Activated CD4-positive, alpha-beta T cell treated with anti-CD3 and anti-CD28 coated beads for 1 hour (primary cell): ENCODE measurements around the gene CACNA2D3.

Source experiments
- DNase-seq: peaks from one replicate; pipeline ENCODE4 v3.0.0-alpha.2; 2020

Gene CACNA2D3

DNA sequence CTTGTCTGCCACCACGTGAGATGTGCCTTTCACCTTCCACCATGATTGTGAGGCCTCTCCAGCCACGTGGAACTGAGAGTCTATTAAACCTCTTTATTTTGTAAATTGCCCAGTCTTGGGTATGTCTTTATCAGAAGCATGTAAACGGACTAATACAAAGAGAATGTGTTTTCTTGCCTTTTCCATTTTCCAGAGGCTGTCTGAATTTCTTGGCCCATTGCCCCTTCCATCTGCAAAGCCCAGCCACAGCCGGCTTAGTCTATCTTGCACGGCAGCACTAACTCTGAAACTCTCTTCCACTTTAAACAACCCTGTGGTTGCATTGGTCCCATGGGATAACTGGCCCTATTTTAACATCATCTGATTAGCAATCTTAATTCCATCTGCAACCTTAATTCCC is 590.2 kb downstream of the CACNA2D3 start:
- DNase-seq: no peak

DNA sequence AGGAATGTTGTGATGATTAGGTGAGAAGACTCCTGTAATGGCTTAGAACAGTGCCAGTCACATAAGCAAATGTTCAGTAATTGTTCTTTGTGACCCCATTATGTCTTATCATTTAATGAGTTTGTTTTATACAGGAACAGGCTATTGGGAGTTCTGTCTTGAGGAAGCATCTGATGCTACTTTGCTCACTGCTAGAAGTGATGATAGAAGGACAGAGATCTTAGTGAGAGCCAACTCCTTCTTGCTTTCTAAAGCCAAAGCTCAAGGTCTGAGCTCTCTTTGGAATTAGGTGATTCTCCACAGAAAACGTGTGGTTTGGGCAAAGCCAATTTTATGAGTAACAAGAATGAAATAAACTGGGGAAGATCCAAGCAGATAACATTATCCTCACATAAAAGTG is 590.7 kb downstream of the CACNA2D3 start:
- no peak for DNase-seq

DNA sequence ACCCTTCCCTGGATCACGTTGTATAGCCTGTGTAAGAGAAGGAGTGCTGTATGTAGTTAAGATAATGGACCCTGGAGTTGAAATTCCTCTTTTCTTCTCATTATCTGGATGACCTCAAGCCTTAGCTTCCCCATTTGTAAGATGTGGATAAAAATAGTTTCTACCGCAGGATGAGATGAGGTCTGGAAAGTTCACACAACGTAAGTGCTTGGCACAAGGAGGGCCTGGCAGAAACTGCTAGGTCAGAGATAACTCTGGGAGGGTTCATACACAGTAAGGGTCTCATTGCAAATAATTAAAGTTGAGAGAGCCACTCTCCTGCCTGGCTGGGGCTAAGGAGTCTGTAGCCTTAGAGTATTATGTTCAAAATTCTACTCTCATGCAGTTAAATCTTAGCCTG is 591.1 kb downstream of the CACNA2D3 start:
- DNase-seq: no peak

DNA sequence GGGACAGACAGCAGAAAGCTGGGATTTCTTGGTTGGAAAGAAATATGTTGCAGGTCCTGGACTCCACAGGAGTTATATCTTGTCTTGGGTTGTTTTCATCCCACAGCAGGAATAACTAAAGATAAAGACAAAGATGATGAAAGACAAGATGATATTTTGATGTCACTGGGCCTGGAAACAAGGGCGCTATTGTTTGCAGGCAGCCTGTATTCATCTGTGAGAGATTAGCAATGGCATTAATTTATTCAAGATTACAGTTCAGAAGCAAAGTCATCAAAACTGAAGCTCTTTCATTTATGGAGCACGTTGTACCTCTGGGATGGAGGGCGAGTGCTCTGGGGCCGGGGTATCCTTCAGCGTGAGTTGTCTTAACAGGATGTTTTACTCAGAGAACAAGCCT is 591.7 kb downstream of the CACNA2D3 start:
- no peak for DNase-seq

DNA sequence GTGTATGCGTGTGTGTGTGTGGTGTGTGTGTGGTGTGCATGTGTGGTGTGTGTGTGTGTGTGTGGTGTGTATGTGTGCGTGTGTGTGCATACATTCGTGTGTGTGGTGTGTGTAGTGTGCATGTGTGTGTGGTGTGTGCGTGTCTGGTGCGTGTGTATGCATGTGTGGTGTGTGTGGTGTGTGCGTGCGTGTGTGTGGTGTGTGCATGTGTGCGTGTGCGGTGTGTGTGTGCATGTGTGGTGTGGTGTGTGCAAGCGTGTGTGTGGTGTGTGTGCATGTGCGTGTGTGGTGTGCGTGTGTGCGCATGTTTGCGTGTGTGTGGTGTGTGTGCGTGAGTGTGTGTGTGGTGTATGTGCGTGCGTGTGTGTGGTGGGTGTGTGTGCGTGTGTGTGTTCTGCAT is 595.2 kb downstream of the CACNA2D3 start:
- DNase-seq: no peak

DNA sequence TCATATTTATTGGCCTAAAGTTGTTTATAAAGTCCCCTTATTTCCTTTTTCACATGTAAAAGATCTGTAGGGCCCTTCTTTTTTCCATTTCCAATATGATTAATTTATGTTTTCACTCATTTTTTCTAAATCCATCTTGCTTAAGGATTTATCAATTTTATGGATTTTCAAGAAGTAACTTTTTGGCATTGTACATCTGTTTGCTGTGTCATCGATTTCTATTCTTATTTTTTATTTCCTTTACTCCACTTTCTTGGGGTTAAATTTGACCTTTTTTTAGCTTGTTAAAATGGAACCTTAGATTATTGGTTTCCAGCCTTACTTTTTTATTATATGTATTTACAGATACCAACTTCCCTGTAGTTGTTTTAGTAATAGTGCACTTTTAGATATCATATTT is 597.6 kb downstream of the CACNA2D3 start:
- no peak for DNase-seq

DNA sequence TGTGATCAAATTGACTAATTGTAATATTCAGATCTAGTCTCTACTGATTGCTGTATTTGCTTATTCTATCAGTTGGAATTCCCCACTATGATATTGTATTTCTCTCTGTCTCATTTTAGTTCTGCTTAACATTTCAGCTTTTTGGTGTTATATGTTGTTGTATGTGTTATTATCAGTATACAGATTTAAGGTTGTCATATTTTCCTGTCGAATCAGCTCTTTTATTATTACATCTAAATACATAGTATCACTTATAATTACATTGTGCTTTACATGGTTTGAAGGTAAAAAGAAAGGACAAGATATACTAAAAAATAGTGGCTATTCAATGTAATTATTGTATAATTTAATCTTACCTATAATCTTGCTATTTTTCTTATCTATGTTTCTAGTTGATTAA is 598.3 kb downstream of the CACNA2D3 start:
- DNase-seq: no peak

DNA sequence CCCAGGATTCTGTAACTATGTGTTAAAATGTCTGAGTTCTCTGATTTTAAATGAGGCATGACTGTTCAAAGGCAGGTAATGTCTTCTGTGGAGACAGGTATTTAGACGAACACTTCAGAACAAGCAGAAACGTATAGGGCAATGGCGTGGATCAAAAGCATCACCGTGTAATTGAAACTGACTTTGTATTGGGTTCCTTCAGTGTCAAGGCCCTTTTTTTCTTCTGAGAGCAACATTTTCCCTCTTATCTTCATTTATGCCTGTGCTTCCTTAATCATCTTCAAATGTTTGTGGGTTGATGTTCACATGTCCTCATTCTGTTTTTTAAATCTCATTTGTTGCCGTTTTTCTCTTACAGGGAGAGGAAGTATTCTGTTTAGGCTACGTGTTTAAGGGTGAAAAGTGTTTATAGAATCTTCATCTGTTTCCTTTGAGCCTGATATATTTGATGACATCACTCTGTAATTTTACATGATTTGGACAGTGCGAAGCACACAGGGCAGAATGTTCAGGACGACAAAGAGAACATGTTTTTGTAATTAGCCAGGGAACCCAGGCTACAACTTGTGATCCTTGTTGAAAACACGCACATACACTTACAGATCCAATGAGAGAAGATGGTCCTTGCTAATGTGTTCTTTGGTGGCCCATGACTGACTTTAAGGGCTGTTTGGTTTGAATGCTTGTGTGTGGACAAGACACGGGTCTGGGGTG is 609.5 kb downstream of the CACNA2D3 start:
- no peak for DNase-seq

DNA sequence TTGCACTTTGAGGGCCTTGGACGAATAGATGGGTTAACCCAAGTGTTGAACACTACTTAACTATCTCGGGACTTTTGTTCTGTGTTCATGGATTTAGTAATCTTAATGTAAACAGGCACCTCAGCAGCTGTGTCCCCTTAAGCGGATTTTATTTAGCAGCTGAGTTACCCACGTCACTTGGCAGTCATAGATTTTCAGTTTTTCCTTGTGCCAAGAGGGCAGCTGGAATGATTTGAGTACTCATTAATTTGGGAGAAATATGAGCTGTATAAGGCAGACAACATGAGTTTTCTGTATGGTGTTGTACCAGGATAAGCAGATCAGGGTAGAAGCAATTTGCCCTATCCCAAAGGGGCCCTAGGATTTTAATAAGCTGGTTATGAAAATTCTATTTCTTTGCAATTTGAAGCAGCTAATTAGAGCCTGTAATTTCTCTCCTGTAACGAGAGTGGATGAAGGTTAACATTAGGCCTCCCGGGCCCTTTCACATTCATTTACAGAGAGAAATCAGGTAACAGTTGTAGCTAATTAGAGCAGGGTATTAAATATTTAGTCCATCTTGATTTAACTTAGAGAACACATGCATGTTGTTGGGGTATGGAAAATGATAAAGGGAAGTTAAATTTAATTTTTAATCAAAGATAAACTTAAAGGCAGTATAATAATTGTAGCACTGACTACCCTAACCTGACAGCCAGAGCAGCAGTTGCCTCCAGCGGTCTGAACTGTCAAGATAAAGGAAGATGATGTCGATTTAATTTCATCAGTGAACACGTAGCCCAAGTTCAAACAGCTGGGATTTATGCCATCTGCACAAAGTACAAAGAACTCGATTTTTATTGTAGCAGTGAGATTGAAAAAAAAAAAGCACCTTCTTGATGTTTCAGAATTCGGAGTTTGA is 611.0 kb downstream of the CACNA2D3 start:
- DNase-seq: no peak

DNA sequence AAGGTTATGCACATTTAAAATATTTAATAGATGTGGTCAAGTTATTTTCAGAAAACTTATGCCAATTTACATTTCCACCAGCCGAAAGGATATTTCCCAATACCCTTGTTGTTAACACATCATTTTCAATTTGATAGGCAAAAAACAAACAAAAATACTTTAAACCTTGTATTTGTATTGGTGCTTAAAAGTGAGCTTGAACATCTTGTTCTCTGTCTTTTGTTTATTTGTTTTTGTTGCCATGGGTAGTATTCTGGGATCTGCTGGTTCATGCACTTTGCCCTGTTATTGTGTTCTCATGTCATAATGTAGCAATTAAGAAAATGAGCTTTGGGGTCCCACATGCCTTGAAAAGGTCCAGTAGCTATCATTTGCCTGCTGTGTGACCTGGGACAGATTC is 614.1 kb downstream of the CACNA2D3 start:
- no peak for DNase-seq

DNA sequence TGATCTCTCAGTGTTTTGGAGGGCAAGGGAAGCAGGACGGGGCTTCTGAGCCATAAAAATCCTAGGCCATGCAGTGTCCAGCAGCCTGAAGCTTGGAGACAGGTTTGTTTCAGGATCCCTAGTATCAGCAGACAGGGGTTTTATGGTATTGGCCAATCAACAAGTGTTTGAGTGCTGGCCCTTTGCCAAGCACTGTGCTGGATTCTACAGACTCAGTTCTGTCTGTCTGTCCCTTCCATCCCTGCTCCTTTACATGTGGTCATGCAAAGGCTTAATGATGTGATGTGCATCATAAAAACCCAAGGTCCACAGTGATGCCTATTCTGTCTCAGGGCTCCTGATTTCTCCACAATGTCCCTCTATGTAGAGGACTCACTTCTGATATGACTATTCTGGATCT is 621.4 kb downstream of the CACNA2D3 start:
- no peak for DNase-seq

DNA sequence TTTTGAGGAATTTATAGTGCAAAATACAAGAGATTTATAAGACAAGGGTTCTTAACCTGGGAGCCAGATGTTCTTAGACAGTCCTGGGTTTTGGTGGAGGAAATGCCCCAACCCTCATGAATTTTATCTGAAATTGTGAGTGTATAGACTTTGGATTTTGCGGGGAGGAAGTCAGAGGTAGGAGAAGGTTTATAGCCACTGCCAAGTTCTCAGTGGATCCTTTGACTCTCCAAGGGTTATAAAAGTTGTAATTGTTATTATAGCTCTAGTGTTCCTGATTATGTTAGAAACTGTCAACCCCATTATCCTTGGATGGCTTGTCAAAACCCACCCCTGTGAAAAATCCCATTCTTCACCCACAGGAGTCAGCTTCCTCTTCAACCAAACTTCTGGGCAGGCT is 621.9 kb downstream of the CACNA2D3 start:
- no peak for DNase-seq

DNA sequence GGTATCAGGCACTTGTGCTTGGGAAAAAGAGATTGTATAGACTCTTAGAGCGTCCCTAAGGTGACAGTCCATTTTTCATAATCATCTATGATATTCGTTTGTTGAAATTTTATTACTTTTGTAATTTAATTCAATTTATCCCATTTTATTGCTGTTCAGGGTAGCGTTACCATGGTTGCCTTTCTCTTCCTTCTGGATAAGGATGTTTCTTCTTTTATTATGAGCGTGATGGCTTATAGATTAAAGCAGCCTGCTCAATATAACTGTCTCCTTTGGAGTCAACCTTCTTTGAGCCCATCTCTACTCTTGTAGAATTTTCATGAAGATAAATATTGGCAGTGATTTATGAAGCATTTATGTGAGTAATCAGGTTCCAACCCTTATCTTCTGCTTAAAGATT is 623.5 kb downstream of the CACNA2D3 start:
- DNase-seq: no peak

DNA sequence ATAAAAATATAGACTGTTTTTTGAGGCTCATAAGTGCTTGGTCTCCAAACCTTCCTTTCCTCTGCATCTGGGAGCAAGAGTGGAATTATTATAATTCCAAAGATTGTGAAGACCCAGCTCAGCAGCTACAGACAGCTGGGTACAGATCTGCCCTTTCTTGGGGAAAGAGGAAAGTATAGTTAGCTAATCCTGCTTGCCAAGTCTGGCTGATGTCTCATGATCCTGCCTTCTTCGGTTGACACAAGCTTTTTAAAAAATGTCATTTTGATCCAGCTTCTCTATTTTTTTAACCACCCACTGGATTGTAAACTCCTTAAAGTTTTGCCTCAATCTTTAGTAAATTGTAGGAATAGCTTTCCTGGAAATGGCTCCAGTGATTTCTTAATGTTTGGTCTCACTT is 624.4 kb downstream of the CACNA2D3 start:
- no peak for DNase-seq

DNA sequence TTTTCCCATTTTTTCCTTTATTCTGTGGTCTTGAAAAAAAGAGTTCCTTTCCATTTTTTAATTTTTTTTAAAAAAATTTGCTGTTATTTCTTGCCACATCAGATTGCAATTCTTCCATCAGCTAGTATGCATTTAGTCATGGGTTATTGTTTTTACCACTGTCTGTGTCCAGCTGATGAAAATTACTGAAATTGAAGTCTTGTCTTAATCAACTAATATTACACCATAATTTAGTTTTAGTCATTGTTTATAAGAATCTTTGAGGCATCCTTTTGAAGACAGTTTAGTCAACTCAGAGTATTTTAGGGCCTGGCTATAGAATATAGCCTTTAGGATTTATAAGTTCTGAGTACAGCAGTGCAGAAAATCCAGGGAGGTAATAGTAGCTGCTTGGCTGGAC is 633.4 kb downstream of the CACNA2D3 start:
- no peak for DNase-seq

DNA sequence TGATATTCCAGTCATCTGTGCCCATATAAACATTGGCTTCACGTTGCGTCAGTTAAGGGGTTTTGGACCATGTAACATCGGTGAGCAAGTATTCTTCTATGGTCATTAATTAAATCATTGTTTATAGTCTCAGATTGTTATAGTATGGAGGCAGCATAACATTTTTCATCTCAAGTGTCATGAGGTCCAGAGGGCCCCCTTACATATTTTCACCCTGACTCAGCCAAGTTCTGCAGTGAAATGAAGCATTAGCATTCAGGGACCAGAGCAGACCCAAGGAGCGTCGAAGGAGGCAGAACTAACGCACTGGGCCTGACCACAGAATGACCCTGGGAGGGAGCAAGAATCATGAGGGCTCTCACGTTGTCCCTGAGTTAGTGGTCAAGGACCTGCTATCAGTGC is 634.0 kb downstream of the CACNA2D3 start:
- DNase-seq: no peak

DNA sequence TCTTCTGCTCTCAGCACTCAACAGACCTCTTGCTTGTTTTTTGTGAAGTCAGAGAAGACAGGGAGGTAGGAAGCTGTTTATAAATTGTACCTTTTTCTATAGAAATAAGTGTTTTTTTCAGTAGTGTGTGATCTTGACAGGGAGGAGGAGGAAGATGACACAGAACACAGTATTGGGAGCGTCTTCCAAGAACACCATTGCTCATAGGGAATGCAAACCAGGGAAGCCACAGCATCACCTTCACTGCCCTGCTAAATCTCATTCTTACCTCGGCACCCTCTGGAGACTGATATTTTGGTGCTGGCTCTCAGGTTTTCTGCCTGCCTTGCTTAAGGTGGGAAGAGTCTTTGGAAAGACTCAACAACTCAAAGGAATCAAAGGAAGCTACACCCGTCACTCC is 636.1 kb downstream of the CACNA2D3 start:
- DNase-seq: no peak

DNA sequence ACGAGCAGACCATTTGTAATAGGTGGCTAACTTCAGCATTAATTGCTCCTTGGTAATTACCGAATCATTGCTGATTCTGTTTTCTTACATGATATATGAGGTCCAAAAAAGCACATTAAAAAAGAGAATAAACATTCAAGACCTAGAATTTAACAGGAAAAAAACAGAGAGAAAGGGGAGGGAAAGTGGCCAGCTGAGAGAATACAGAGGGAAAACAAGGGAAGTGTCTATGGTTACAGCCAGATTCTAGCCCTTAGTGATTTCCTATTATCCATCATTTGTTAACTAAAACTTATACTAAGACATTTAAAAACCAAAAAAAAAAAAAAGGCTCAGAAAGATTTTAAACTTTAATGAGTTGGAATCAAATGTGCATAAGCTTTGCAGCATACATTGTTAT is 636.8 kb downstream of the CACNA2D3 start:
- no peak for DNase-seq

DNA sequence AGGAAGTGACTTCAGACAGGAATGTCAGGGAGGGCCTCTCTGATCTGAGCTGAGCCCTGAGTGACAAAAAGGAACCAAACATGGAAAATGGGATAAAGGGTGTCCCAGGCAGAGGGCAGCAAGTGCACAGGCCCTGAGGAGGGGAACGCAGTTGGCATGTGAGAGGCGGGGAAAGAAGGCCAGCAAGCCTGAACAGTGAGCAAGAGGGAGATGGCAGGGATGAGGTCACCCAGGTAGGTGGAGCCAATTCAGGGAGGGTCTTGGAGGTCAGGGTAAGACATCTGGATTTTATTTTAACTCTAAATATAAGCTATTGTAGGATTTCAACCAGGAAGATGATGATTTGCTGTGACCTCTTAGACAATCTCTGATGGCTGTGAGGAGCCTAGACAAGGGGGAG is 637.8 kb downstream of the CACNA2D3 start:
- DNase-seq: no peak

DNA sequence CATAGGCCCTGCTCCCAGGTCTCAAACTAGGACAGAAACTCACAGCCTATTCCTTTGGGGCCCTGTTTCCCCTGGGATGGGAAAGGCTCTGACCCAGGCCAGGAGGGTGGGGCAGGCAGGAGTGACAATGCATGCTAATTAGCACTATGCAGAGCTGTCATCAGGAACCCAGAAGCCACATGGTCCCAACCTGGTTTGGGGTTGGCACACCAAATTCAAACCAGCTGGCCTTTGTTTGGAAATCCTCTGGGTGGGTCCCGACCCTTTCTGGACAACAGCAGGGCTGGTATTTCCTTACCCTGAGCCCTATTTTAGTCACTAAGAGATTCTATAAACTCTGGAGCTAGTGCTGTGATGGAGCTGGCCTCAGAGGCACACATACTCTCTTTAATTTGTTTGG is 639.3 kb downstream of the CACNA2D3 start:
- no peak for DNase-seq

DNA sequence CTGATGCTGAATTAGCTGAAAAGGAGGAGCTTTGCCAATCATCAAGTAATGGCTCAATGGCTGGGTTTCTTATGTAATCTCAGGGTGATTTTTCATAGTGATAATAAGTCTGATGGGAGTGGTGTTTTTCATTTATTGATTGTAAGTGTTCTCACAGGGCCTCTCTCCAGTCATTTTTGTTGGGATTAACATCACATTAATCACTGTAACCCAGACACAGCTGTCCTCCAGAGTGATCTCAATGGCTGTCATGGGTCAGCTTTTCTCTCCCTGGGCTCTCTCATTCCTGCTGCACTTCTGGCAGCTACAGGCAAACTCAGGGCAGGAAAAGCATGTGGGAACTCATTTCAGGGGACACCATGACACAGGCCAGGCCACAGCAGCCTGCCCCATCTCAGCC is 642.6 kb downstream of the CACNA2D3 start:
- no peak for DNase-seq

DNA sequence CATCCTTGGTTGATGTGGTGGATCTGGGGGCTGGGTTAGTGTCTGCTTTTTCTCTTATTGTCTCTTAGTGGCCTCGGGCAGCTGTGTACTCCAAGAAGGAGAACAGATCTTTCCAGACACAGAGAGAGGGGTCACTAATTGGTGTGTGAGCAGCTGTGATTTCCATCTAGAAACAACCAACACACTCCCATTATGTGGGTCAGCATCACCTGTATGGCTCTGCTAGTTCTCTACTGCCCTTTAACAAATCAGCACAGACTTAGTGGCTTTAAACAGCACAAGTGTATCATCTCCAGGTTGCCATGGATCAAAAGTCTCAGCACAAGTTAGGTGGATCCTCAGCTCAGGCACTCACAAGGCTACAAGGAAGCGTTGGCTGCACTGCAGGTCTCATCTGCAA is 648.7 kb downstream of the CACNA2D3 start:
- DNase-seq: no peak

DNA sequence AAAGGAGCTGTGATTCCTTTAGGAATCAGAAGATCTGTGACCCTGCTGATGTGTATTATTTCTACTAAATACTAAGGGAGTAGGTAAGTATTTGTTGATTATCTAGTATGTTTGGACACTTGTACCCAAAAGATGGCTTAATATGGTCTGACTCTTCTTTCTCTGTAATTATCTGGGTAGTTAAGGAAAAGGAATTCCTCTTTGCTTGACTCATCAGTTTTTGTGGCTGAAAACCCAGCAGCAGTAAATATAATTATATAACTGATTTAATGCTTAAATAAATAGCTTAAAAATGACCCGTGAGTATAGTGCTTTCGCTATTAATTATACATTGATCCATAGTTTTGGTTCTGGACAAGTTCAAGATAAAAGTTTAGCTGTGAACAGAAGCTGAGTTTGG is 649.7 kb downstream of the CACNA2D3 start:
- DNase-seq: no peak

DNA sequence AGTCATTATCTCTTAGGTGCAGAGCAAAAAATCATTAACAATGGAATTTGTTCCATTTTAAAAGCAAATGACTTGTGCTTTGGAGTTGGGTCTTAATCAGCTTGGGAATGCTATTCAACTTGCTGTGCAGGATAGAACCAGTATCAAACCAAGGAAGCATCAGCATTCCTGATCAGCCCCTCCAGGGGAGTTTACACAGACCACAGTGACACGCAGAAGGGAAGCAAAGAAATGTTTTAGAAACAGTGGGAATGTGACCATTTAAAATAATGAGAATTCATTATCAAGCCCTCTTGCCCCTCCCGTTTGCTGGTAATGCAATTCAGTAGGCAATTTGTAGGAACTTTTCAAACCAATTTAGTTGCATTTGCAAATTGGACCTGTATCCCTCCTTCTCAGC is 650.4 kb downstream of the CACNA2D3 start:
- DNase-seq: no peak

DNA sequence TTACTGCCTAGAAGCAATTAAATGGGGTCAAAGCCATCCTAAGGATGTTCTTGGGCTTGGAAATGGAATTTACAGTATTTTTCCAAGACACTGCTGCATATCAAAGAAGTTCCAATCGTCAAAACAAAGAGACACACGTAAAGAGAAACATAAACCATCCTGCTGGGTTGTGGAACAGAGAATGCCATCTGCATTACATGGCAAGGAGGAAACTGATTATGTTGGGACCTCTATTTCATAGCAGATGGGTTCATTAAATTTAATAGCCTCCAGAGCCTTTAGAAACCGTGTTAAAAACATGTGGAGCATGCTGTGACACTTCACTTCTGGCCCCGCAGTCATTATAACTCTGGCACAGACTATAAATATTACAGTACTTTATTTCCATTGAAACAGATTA is 650.9 kb downstream of the CACNA2D3 start:
- DNase-seq: no peak
